Endothelial cell of umbilical vein (primary cell): Measurements from ENCODE around the gene RCAN3. TPM values are rescaled to one million over a fixed set of nuclear protein-coding genes. Genes with fewer than 3 reads are reported as not detected.

Source experiments
- BruUV-seq: library from RNA; stranded (reverse); fragments of 400-500 nt; replicated peaks from 2 replicates; lab custom pipeline; 2021; lab: Mats Ljungman, UMichigan
- CTCF ChIA-PET: fragments of 300-600, 350-600 bp; sonication (Branson Sonifier 250); formaldehyde crosslinking; loops from one replicate; lab custom pipeline; 2021; ENCODE audit warnings: antibody characterized with exemption, inconsistent platforms; lab: Charles Lee
- POLR2A ChIA-PET: fragments of 300-600, 350-600 bp; sonication (Branson Sonifier 250); formaldehyde crosslinking; loops from one replicate; lab custom pipeline; 2021; ENCODE audit warnings: antibody characterized with exemption, inconsistent platforms; lab: Charles Lee
- DNase-seq: peaks from one replicate; pipeline ENCODE4 v3.0.0-alpha.2; 2011; ENCODE audit warnings: low read depth, low spot score
- FAIRE-seq: peaks from 2 replicates; lab custom pipeline; 2011; peaks lifted over from hg19 to GRCh38; lab: Jason Lieb, UNC
- H2AFZ ChIP-seq: 2 replicates; pipeline ENCODE4 v1.6.0; 2012; ENCODE audit warnings: low read depth, low read length, control low read depth, inconsistent platforms
- H3K27ac ChIP-seq: 2 replicates; pipeline ENCODE4 v1.5.1; 2011; ENCODE audit warnings: low read depth, mild to moderate bottlenecking, control low read depth, low read length, moderate library complexity; ENCODE audit not compliant: insufficient read depth
- H3K27me3 ChIP-seq, 2 experiments: 2 replicates each; pipeline versions ENCODE4 v1.6.0 to v1.6.1; 2011; ENCODE audit warnings: low read length in 2 of 2, mixed read lengths in 1 of 2; ENCODE audit not compliant: control insufficient read depth in 2 of 2, insufficient read depth in 2 of 2
- H3K36me3 ChIP-seq, 2 experiments: 2 replicates in 1 of 2; 3 replicates in 1 of 2; pipeline ENCODE4 v1.5.1; 2011; ENCODE audit warnings: low read length in 2 of 2, mild to moderate bottlenecking in 1 of 2, moderate library complexity in 1 of 2; ENCODE audit not compliant: control insufficient read depth in 2 of 2, insufficient read depth in 2 of 2; ENCODE audit errors: extremely low read depth in 1 of 2
- H3K4me1 ChIP-seq: 3 replicates; pipeline ENCODE4 v1.5.1; 2011; ENCODE audit warnings: mild to moderate bottlenecking, low read length; ENCODE audit not compliant: control insufficient read depth, insufficient read depth; ENCODE audit errors: extremely low read depth
- H3K4me2 ChIP-seq: 2 replicates; pipeline ENCODE4 v1.6.1; 2011; ENCODE audit warnings: low read length, control low read depth, mixed read lengths; ENCODE audit not compliant: insufficient read depth
- H3K4me3 ChIP-seq, 3 experiments: fragments of 200-600 bp in 1 of 3; sonication (generic), shearing (Covaris generic) in 1 of 3; replicated peaks in 1 of 3; 2 replicates each; pipeline ENCODE4 v1.5.1; 2011 to 2016; ENCODE audit warnings: control low read depth in 3 of 3, low read length in 3 of 3, mild to moderate bottlenecking in 2 of 3, inconsistent platforms in 1 of 3, low read depth in 1 of 3, moderate library complexity in 1 of 3; ENCODE audit not compliant: insufficient read depth in 1 of 3
- H3K79me2 ChIP-seq: 2 replicates; pipeline ENCODE4 v1.6.0; 2012; ENCODE audit warnings: low read length, inconsistent platforms; ENCODE audit not compliant: control insufficient read depth, insufficient read depth
- H3K9ac ChIP-seq: replicated peaks from 2 replicates; pipeline ENCODE3; 2011; ENCODE audit warnings: low read length, control low read depth; ENCODE audit not compliant: insufficient read depth; ENCODE audit errors: extremely low read depth
- H3K9me1 ChIP-seq: replicated peaks from 3 replicates; pipeline ENCODE4 v1.6.0; 2011; ENCODE audit warnings: mild to moderate bottlenecking, low read length; ENCODE audit not compliant: control insufficient read depth, insufficient read depth; ENCODE audit errors: extremely low read depth
- H3K9me3 ChIP-seq: replicated peaks from 2 replicates; pipeline ENCODE4 v1.5.1; 2012; ENCODE audit warnings: low read length, inconsistent platforms; ENCODE audit not compliant: control insufficient read depth, insufficient read depth
- H4K20me1 ChIP-seq: replicated peaks from 2 replicates; pipeline ENCODE3; 2011; ENCODE audit warnings: mild to moderate bottlenecking, low read length; ENCODE audit not compliant: control insufficient read depth, insufficient read depth; ENCODE audit errors: extremely low read depth
- CTCF ChIP-seq, 2 donors: IDR thresholded peaks; 1 replicate in 1 of 2; 2 replicates in 1 of 2; pipeline ENCODE4 v1.5.1; 2011; ENCODE audit warnings: low read length in 2 of 2, mild to moderate bottlenecking in 2 of 2, moderate library complexity in 2 of 2, control low read depth in 1 of 2, inconsistent platforms in 1 of 2, low read depth in 1 of 2; ENCODE audit not compliant: insufficient read depth in 1 of 2; ENCODE audit errors: extremely low read depth in 1 of 2
- EZH2 ChIP-seq: IDR thresholded peaks from 2 replicates; pipeline ENCODE4 v1.6.1; 2012; ENCODE audit warnings: borderline replicate concordance, low read depth, mild to moderate bottlenecking, moderate library complexity, low read length, inconsistent platforms; ENCODE audit not compliant: severe bottlenecking
- FOS ChIP-seq: IDR thresholded peaks from 2 replicates; pipeline ENCODE4 v1.6.1; 2011; ENCODE audit warnings: mild to moderate bottlenecking, low read length, moderate library complexity, borderline replicate concordance; ENCODE audit not compliant: insufficient read depth
- GATA2 ChIP-seq: IDR thresholded peaks from 2 replicates; pipeline ENCODE4 v1.7.0; 2011; ENCODE audit warnings: low read depth, mild to moderate bottlenecking, moderate library complexity, mixed read lengths, low read length; ENCODE audit not compliant: insufficient read length, insufficient read depth
- JUN ChIP-seq: IDR thresholded peaks from 2 replicates; pipeline ENCODE4 v1.6.1; 2011; ENCODE audit warnings: borderline replicate concordance, low read depth; ENCODE audit not compliant: insufficient read length, insufficient read depth
- MAX ChIP-seq: IDR thresholded peaks from 2 replicates; pipeline ENCODE4 v1.6.1; 2011; ENCODE audit not compliant: insufficient read depth, insufficient read length
- MYC ChIP-seq: IDR thresholded peaks from one replicate; pipeline ENCODE4 v1.6.1; 2011; ENCODE audit warnings: mild to moderate bottlenecking, low read depth, low read length
- POLR2A ChIP-seq: IDR thresholded peaks from 2 replicates; pipeline ENCODE4 v1.6.1; 2012; ENCODE audit warnings: low read depth, mild to moderate bottlenecking, control low read depth, low read length
- POLR2AphosphoS5 ChIP-seq: IDR thresholded peaks from 2 replicates; pipeline ENCODE4 v1.6.1; 2012; ENCODE audit warnings: low read depth, mild to moderate bottlenecking, control low read depth, low read length, moderate library complexity; ENCODE audit not compliant: insufficient read depth
- dilution Hi-C: fragments of 300-500 bp; cut with MboI; formaldehyde crosslinking; loops from one replicate; pipeline ENCODE4 v1.15.0; 2019; ENCODE audit warnings: low sequenced_read_pairs; ENCODE audit not compliant: extremely low pct_ligation_motif_present
- intact Hi-C: fragments of 100-400 bp; cut with micrococcal nuclease; formaldehyde crosslinking; loops from one replicate; pipeline ENCODE4 v1.10.0; 2022
- polyA plus RNA-seq, 4 experiments: library from polyadenylated mRNA; depleted of rRNA in 3 of 4; stranded (reverse) in 3 of 4; unstranded in 1 of 4; fragments of >200 nt; gene quantifications; 2 replicates each; pipeline versions ENCODE4 v1.2.1 to v1.2.3, GENCODE V29; 2011 to 2012; ENCODE audit warnings: missing spikeins in 1 of 4
- total RNA-seq: library from RNA; stranded (reverse); gene quantifications from 2 replicates; pipeline ENCODE4 v1.2.3, GENCODE V29; 2021

Gene RCAN3
- total and polyA plus RNA-seq, 2 donors (not counting 3 experiments of a cell fraction or from before 2014, with no cell fraction given), result 0.99 to 5.1 TPM

- ChIA-PET CTCF (interaction anchor here (1.6 kb wide), 1 partner anchor 9 kb away, joined by 5 read pairs; no protein-coding TSS in a partner anchor), POLR2A (interaction anchor here (0.7 kb wide), 1 partner anchor 12 kb away, joined by 6 read pairs; no protein-coding TSS in a partner anchor)
- TF ChIP-seq MYC (no peak), EZH2 (no peak), GATA2 (no peak), POLR2AphosphoS5 (no peak), JUN (no peak), CTCF (IDR thresholded peaks at IDR 0.05; ENCODE audit: extremely low read depth in 1 of 2, insufficient read depth in 1 of 2, low read depth in 1 of 2, low read length in 2 of 2) (no peak), POLR2A (no peak), FOS (no peak), MAX (no peak)
Observed at GRCh38 chr1:24475700-24476099, 26.9 kb upstream of the RCAN3 start.

More at GRCh38 chr1:24475700-24476099, 26.9 kb upstream of the RCAN3 start:
- no peak for FAIRE-seq
- no peaks in the 10 kb centered on the region for H3K27me3 ChIP-seq
- H3K9me1 ChIP-seq, result no peaks in the 10 kb centered on the region
- H4K20me1 ChIP-seq, result no peaks in the 10 kb centered on the region
- no peak overlapping the region for H3K9ac ChIP-seq
- H3K79me2 ChIP-seq, result no peaks in the 10 kb centered on the region
- BruUV-seq, result no TSS peak
- no peak overlapping the region for H3K4me2 ChIP-seq
- H2AFZ ChIP-seq, result no peak overlapping the region
- intact Hi-C loops, result no loop called here
- H3K27ac ChIP-seq, result no peak overlapping the region
- H3K4me3 ChIP-seq, result no peak overlapping the region
- no peaks in the 10 kb centered on the region for H3K9me3 ChIP-seq
- DNase-seq, result no peak
- dilution Hi-C loops, result no loop called here
- H3K4me1 ChIP-seq, result no peaks in the 10 kb centered on the region
- no peaks in the 10 kb centered on the region for H3K36me3 ChIP-seq
